ENCODE measurements around the gene SH3BP5L. TPM values are rescaled to one million over a fixed set of nuclear protein-coding genes. Genes with fewer than 3 reads are reported as not detected.
A peak's percentile ranks its signal among the peaks of the same experiment; 100 is the strongest.

The SH3BP5L gene
- total and polyA plus RNA-seq, 10 of the 15 experiments (the other 5 are each of a cell fraction or from before 2014, with no cell fraction given) = 1.1 to 22.8 (median 10.9) TPM

DNA sequence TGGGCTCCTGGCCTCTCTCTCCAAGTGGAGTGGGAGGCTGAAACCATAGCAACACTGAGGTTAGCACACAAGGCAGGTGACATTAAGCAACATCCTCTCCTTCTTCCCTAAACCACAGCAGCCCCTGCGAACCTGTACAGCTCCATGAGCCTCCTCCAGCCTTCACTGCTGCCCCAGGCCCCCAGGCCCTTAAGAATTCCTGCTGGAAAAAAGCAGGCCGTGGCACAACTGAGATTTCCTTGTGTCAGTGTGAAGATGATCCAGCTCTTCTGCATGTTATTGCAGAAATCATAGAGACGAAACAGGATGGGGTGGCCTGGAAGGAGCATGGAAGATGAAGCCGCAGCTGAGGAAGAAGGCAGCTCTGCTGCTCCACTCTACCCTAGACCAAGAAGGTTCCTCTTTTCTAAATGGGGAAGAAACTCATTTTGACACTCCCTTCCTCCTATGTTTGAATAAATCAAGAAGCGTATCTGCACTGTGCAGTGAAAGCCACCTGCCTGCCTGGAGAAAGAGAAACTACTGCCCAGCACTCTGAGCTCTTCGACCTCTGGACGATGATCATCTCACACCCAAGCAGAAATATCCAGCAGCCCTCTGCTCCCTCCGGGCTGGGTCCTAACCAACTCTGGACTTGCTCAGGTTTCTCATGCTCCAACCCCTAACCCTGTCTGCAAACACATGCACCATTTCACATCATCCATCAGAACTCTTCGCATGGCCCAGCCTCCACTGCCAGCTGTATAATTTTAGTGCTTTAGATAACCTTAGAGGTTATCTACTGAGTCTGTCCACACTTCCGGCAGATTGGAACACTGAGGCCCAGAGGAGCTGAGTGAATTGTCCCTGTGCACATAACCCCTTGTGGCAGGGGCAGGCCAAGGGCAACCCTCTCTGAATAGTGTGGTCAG, 20.7 kb downstream of the SH3BP5L start:
- intact Hi-C loops (cut with micrococcal nuclease; ENCODE audit: unreplicated experiment) (loop anchor here (1.0 to 5.0 kb wide), 5 partner anchors 12 to 401 kb away; no protein-coding TSS in a partner anchor), in situ Hi-C loops (cut with MboI) (loop anchor here (5.0 kb wide), 3 partner anchors 108 to 563 kb away; no protein-coding TSS in a partner anchor)
- Histone ChIP-seq H3K9me3 (replicated peaks; ENCODE audit: control insufficient read depth, insufficient read depth, low read length) (peaks cover 4% of the 10 kb centered on the region; the same call in 2 of the 3 replicates), H3K4me3 (peak overlapping the region; percentile 59; the same call in 1 of the 2 replicates), H3K4me1 (ENCODE audit: control insufficient read depth, insufficient read depth, low read length) (peaks cover 26% of the 10 kb centered on the region), H3K27ac (ENCODE audit: control insufficient read depth, insufficient read depth) (peak overlapping the region; percentile 79), H3K36me3 (ENCODE audit: control insufficient read depth in 2 of 2, insufficient read depth in 2 of 2, low read length in 1 of 2) (no peaks in the 10 kb centered on the region), H3K4me2 (ENCODE audit: control insufficient read depth, insufficient read depth) (peak overlapping the region; percentile 82), H3K9ac (ENCODE audit: control insufficient read depth, insufficient read depth, low read length) (peak overlapping the region; percentile 6), H2AFZ (ENCODE audit: control insufficient read depth, low read depth, low read length) (peak overlapping the region; percentile 78), H3K27me3 (replicated peaks in 1 of 2; ENCODE audit: control insufficient read depth in 2 of 2, insufficient read depth in 2 of 2, low read length in 1 of 2) (no peaks in the 10 kb centered on the region), H3K79me2 (ENCODE audit: control insufficient read depth, insufficient read depth, low read length) (no peaks in the 10 kb centered on the region), H4K20me1 (ENCODE audit: control insufficient read depth, insufficient read depth) (no peaks in the 10 kb centered on the region)
- ChIA-PET POLR2A (interaction anchor here (0.8 to 1.9 kb wide), 13 partner anchors 10 to 562 kb away, joined by 3 to 10 read pairs (median 5); partner anchors contain the start of genes OR2T2, SH3BP5L and ZNF672), SMC1A (ENCODE audit: uncharacterized antibody, unreplicated experiment) (interaction anchor here (0.6 to 5.7 kb wide), 31 partner anchors 12 to 757 kb away, joined by 3 to 89 read pairs (median 7); partner anchors contain the start of genes OR2T2, SH3BP5L and ZNF672), RAD21 (ENCODE audit: unreplicated experiment) (interaction anchor here (0.7 to 4.3 kb wide), 25 partner anchors 11 to 868 kb away, joined by 3 to 72 read pairs (median 6); partner anchors contain the start of genes SH3BP5L, ZNF672 and ZNF692), CTCF (interaction anchor here (0.6 to 4.9 kb wide), 31 partner anchors 10 to 1415 kb away, joined by 3 to 86 read pairs (median 6); partner anchors contain the start of genes OR14I1, SH3BP5L, ZNF672 and ZNF692)
- ATAC-seq (peak; percentile 87), FAIRE-seq (peak; percentile 80), DNase-seq (ENCODE audit: low read depth, low spot score) (peak; percentile 73)
- BruUV-seq (replicated peaks) = TSS peak; percentile 77
- 5% methylated on average over 10 of the region's 10 CpGs for WGBS (ENCODE audit: insufficient coverage, insufficient replicate concordance, low lambda C conversion rate, missing lambda C conversion rate)
- TF ChIP-seq NR2F1 (conservative IDR thresholded peaks at IDR 0.05) (peak; percentile 53), NFYA (IDR thresholded peaks at IDR 0.05; ENCODE audit: borderline replicate concordance, low read depth, low read length) (no peak), ASH2L (IDR thresholded peaks at IDR 0.05; ENCODE audit: borderline replicate concordance, low read depth) (no peak), TAF1 (IDR thresholded peaks at IDR 0.05; ENCODE audit: borderline replicate concordance, low read depth, low read length) (peak; percentile 43; the same call in 1 of the 2 replicates), TCF3 (IDR thresholded peaks at IDR 0.05; ENCODE audit: borderline replicate concordance, insufficient read depth, low read depth, low read length) (peak; percentile 15; the same call in 1 of the 2 replicates), ZNF384 (IDR thresholded peaks at IDR 0.05; ENCODE audit: borderline replicate concordance, low read depth, low read length) (no peak), MEF2B (IDR thresholded peaks at IDR 0.05; ENCODE audit: partially characterized antibody, poor library complexity, severe bottlenecking) (peak; percentile 41), SPI1 (IDR thresholded peaks at IDR 0.05; ENCODE audit: borderline replicate concordance, insufficient read depth, low read depth, low read length) (peak; percentile 42; the same call in 1 of the 2 replicates), CHD2 (IDR thresholded peaks at IDR 0.05; ENCODE audit: borderline replicate concordance, low read depth, low read length) (no peak)
- TF ChIP-seq, protein P1, sequence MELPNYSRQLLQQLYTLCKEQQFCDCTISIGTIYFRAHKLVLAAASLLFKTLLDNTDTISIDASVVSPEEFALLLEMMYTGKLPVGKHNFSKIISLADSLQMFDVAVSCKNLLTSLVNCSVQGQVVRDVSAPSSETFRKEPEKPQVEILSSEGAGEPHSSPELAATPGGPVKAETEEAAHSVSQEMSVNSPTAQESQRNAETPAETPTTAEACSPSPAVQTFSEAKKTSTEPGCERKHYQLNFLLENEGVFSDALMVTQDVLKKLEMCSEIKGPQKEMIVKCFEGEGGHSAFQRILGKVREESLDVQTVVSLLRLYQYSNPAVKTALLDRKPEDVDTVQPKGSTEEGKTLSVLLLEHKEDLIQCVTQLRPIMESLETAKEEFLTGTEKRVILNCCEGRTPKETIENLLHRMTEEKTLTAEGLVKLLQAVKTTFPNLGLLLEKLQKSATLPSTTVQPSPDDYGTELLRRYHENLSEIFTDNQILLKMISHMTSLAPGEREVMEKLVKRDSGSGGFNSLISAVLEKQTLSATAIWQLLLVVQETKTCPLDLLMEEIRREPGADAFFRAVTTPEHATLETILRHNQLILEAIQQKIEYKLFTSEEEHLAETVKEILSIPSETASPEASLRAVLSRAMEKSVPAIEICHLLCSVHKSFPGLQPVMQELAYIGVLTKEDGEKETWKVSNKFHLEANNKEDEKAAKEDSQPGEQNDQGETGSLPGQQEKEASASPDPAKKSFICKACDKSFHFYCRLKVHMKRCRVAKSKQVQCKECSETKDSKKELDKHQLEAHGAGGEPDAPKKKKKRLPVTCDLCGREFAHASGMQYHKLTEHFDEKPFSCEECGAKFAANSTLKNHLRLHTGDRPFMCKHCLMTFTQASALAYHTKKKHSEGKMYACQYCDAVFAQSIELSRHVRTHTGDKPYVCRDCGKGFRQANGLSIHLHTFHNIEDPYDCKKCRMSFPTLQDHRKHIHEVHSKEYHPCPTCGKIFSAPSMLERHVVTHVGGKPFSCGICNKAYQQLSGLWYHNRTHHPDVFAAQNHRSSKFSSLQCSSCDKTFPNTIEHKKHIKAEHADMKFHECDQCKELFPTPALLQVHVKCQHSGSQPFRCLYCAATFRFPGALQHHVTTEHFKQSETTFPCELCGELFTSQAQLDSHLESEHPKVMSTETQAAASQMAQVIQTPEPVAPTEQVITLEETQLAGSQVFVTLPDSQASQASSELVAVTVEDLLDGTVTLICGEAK (IDR thresholded peaks at IDR 0.05; ENCODE audit: borderline replicate concordance) = no peak
- TF ChIP-seq, protein P2, sequence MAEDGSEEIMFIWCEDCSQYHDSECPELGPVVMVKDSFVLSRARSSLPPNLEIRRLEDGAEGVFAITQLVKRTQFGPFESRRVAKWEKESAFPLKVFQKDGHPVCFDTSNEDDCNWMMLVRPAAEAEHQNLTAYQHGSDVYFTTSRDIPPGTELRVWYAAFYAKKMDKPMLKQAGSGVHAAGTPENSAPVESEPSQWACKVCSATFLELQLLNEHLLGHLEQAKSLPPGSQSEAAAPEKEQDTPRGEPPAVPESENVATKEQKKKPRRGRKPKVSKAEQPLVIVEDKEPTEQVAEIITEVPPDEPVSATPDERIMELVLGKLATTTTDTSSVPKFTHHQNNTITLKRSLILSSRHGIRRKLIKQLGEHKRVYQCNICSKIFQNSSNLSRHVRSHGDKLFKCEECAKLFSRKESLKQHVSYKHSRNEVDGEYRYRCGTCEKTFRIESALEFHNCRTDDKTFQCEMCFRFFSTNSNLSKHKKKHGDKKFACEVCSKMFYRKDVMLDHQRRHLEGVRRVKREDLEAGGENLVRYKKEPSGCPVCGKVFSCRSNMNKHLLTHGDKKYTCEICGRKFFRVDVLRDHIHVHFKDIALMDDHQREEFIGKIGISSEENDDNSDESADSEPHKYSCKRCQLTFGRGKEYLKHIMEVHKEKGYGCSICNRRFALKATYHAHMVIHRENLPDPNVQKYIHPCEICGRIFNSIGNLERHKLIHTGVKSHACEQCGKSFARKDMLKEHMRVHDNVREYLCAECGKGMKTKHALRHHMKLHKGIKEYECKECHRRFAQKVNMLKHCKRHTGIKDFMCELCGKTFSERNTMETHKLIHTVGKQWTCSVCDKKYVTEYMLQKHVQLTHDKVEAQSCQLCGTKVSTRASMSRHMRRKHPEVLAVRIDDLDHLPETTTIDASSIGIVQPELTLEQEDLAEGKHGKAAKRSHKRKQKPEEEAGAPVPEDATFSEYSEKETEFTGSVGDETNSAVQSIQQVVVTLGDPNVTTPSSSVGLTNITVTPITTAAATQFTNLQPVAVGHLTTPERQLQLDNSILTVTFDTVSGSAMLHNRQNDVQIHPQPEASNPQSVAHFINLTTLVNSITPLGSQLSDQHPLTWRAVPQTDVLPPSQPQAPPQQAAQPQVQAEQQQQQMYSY (CRISPR knock-in tag; IDR thresholded peaks at IDR 0.05) = no peak
